Keratinocyte (primary cell): ENCODE results near the gene CXADR.

Source experiments
- CTCF ChIP-seq, 3 experiments: IDR thresholded peaks in 1 of 3; conservative IDR thresholded peaks in 1 of 3; optimal IDR thresholded peaks in 1 of 3; 2 replicates in 2 of 3; 3 replicates in 1 of 3; pipeline versions ENCODE3 to v1.5.1; 2011; ENCODE audit warnings: low read length in 3 of 3, mild to moderate bottlenecking in 3 of 3, moderate library complexity in 2 of 3, control low read depth in 1 of 3, inconsistent platforms in 1 of 3; ENCODE audit not compliant: insufficient read depth in 2 of 3; ENCODE audit errors: extremely low read depth in 1 of 3
- EZH2 ChIP-seq: IDR thresholded peaks from one replicate; pipeline ENCODE4 v1.6.1; 2012; ENCODE audit warnings: inconsistent platforms, mild to moderate bottlenecking, low read length, moderate library complexity

- TF ChIP-seq CTCF (optimal IDR thresholded peaks at IDR 0.05 in 1 of 3, IDR thresholded peaks at IDR 0.05 in 1 of 3, conservative IDR thresholded peaks at IDR 0.05 in 1 of 3; ENCODE audit: extremely low read depth in 1 of 3, insufficient read depth in 2 of 3, low read length in 3 of 3) (peak in 2 of 3 experiments; percentile 13 to 15), EZH2 (no peak)
Measured at GRCh38 chr21:17513214-17514123, 626 bp downstream of the CXADR start.
